K562 (cell line): Measurements from ENCODE around the gene TCAF1. TPM values are rescaled to one million over a fixed set of nuclear protein-coding genes. Genes with fewer than 3 reads are reported as not detected.
A peak's percentile ranks its signal among the peaks of the same experiment; 100 is the strongest.

Experiments used
- ATAC-seq: fragments of 200-7000 bp; cut with Tn5 transposase; 3 replicates; pipeline ENCODE4 v1.9.1; 2020; ENCODE audit warnings: moderate library complexity
- BruUV-seq: library from RNA; stranded (reverse); fragments of 400-500 nt; replicated peaks from 2 replicates; lab custom pipeline; 2021; lab: Mats Ljungman, UMichigan
- CTCF ChIA-PET: fragments of 300-600 bp; formaldehyde crosslinking; extraction: SDS; loops from one replicate; lab custom pipeline; 2021; ENCODE audit warnings: low intra/inter-chr PET ratio; lab: Yijun Ruan, JAX
- POLR2A ChIA-PET: fragments of 300-600, 350-650 bp; sonication (Branson Sonifier 250); formaldehyde crosslinking; extraction: SDS; loops from one replicate; lab custom pipeline; 2021; ENCODE audit warnings: antibody characterized with exemption, inconsistent platforms; lab: Yijun Ruan, JAX
- DNase-seq, 4 experiments: peaks; one replicate each; pipeline versions ENCODE4 v3.0.0 to v3.0.0-alpha.2; 2011 to 2018; ENCODE audit warnings: low spot score in 3 of 4, mixed read lengths in 3 of 4; ENCODE audit errors: extremely low read depth in 1 of 4
- FAIRE-seq: peaks from 2 replicates; lab custom pipeline; 2011; peaks lifted over from hg19 to GRCh38; lab: Jason Lieb, UNC
- H2AFZ ChIP-seq: 2 replicates; pipeline ENCODE4 v1.6.0; 2011; ENCODE audit warnings: low read depth, low read length, control low read depth, inconsistent platforms
- H3K27ac ChIP-seq: fragments of 200-600 bp; 3 replicates; pipeline ENCODE4 v1.8.0; 2011; ENCODE audit warnings: low read depth, mild to moderate bottlenecking, control low read depth, inconsistent platforms, low read length, moderate library complexity, mixed read lengths; ENCODE audit errors: extremely low read depth
- H3K27me3 ChIP-seq, 2 experiments: fragments of 300-600 bp in 1 of 2; 2 replicates in 1 of 2; 3 replicates in 1 of 2; pipeline versions ENCODE4 v1.6.0 to v1.8.0; 2011; ENCODE audit warnings: inconsistent platforms in 2 of 2, low read length in 2 of 2, mild to moderate bottlenecking in 1 of 2, mixed read lengths in 1 of 2, moderate library complexity in 1 of 2; ENCODE audit not compliant: control insufficient read depth in 2 of 2, insufficient read depth in 2 of 2
- H3K36me3 ChIP-seq: fragments of 300-600 bp; 3 replicates; pipeline ENCODE4 v1.8.0; 2011; ENCODE audit warnings: mild to moderate bottlenecking, low read length, inconsistent platforms; ENCODE audit not compliant: control insufficient read depth, insufficient read depth
- H3K4me1 ChIP-seq, 2 experiments: fragments of 200-600 bp in 1 of 2; replicated peaks in 1 of 2; 2 replicates in 1 of 2; 3 replicates in 1 of 2; pipeline versions ENCODE4 v1.5.1 to v1.8.0; 2011; ENCODE audit warnings: inconsistent platforms in 2 of 2, low read length in 2 of 2, mild to moderate bottlenecking in 1 of 2, mixed read lengths in 1 of 2, moderate library complexity in 1 of 2; ENCODE audit not compliant: control insufficient read depth in 2 of 2, insufficient read depth in 2 of 2
- H3K4me2 ChIP-seq: 2 replicates; pipeline ENCODE4 v1.6.1; 2011; ENCODE audit warnings: low read length, control low read depth, inconsistent platforms, mixed read lengths; ENCODE audit not compliant: insufficient read depth
- H3K4me3 ChIP-seq: fragments of 200-600 bp; sonication (generic), shearing (Covaris generic); 2 replicates; pipeline ENCODE4 v1.5.1; 2016; ENCODE audit warnings: control low read depth, inconsistent platforms
- H3K79me2 ChIP-seq: fragments of 200-600 bp; 3 replicates; pipeline ENCODE4 v1.8.0; 2011; ENCODE audit warnings: low read length, inconsistent platforms; ENCODE audit not compliant: control insufficient read depth, insufficient read depth
- H3K9ac ChIP-seq, 2 experiments: 2 replicates each; pipeline versions ENCODE4 v1.6.0 to v1.6.1; 2011; ENCODE audit warnings: low read depth in 2 of 2, low read length in 2 of 2, control low read depth in 1 of 2, inconsistent platforms in 1 of 2, mild to moderate bottlenecking in 1 of 2, mixed read lengths in 1 of 2; ENCODE audit not compliant: insufficient read depth in 1 of 2
- H3K9me1 ChIP-seq: one replicate; pipeline ENCODE4 v1.6.0; 2011; ENCODE audit warnings: inconsistent platforms, mild to moderate bottlenecking, low read length, moderate library complexity; ENCODE audit not compliant: control insufficient read depth, insufficient read depth
- H3K9me3 ChIP-seq: replicated peaks from 2 replicates; pipeline ENCODE4 v1.5.1; 2011; ENCODE audit warnings: low read depth, low read length, inconsistent platforms; ENCODE audit not compliant: control insufficient read depth, insufficient read depth
- H4K20me1 ChIP-seq: replicated peaks from 2 replicates; pipeline ENCODE4 v1.6.1; 2011; ENCODE audit warnings: low read length, inconsistent platforms, mixed read lengths; ENCODE audit not compliant: control insufficient read depth, insufficient read depth
- ARHGAP35 ChIP-seq: fragments of 450-650 bp; IDR thresholded peaks from 2 replicates; pipeline ENCODE4 v1.6.1; 2018; ENCODE audit not compliant: partially characterized antibody
- BRF1 ChIP-seq: IDR thresholded peaks from 3 replicates; pipeline ENCODE4 v1.6.1; 2011; ENCODE audit warnings: borderline replicate concordance, mild to moderate bottlenecking; ENCODE audit not compliant: insufficient read length; ENCODE audit errors: extremely low read depth
- CEBPB ChIP-seq: fragments of 450-650 bp; IDR thresholded peaks from 2 replicates; pipeline ENCODE4 v1.6.1; 2016; ENCODE audit warnings: missing genetic modification characterization, missing compliant biosample characterization
- CEBPG ChIP-seq, 3 experiments: fragments of 200-800 bp in 1 of 3; sonication (Bioruptor generic) in 1 of 3; sonication (generic) in 1 of 3; formaldehyde crosslinking in 1 of 3; IDR thresholded peaks in 2 of 3; conservative IDR thresholded peaks in 1 of 3; 2 replicates each; pipeline versions ENCODE4 v1.6.1 to v1.8.0; 2016 to 2022; ENCODE audit warnings: missing compliant biosample characterization in 2 of 3, missing genetic modification characterization in 2 of 3, mild to moderate bottlenecking in 1 of 3, missing genetic modification reagents in 1 of 3
- FOXA3 ChIP-seq, 2 experiments: fragments of 450-650 bp in 1 of 2; sonication (generic) in 1 of 2; formaldehyde crosslinking; IDR thresholded peaks in 1 of 2; conservative IDR thresholded peaks in 1 of 2; 2 replicates each; pipeline versions ENCODE4 v1.4.0 to v1.8.0; 2020 to 2022; ENCODE audit warnings: mild to moderate bottlenecking in 2 of 2, missing genetic modification reagents in 1 of 2
- PHF20 ChIP-seq: fragments of 450-650 bp; IDR thresholded peaks from 2 replicates; pipeline ENCODE4 v1.6.1; 2018; ENCODE audit not compliant: partially characterized antibody
- PURB ChIP-seq: sonication (generic); formaldehyde crosslinking; IDR thresholded peaks from 2 replicates; pipeline ENCODE4 v1.9.0; 2021; ENCODE audit warnings: low read depth, mild to moderate bottlenecking, missing genetic modification reagents
- RBM39 ChIP-seq: fragments of 200-400 bp; formaldehyde crosslinking; optimal IDR thresholded peaks from 2 replicates; pipeline ENCODE3; 2018; ENCODE audit warnings: low read depth, low read length
- SMC3 ChIP-seq: conservative IDR thresholded peaks from 2 replicates; pipeline ENCODE4 v1.6.1; 2011; ENCODE audit warnings: low read depth, low read length, improper control_type of control experiment; ENCODE audit not compliant: insufficient read depth
- TRIM25 ChIP-seq: fragments of 450-650 bp; IDR thresholded peaks from 2 replicates; pipeline ENCODE4 v1.7.0; 2016; ENCODE audit warnings: borderline replicate concordance
- TSHZ1 ChIP-seq: fragments of 250-450 bp; sonication (Bioruptor Pico); IDR thresholded peaks from 2 replicates; pipeline ENCODE4 v1.4.0; 2020; ENCODE audit warnings: mild to moderate bottlenecking, moderate library complexity
- ZBTB17 ChIP-seq: fragments of 450-650 bp; formaldehyde crosslinking; IDR thresholded peaks from 2 replicates; pipeline ENCODE4 v1.4.0; 2020; ENCODE audit warnings: mild to moderate bottlenecking
- ZNF436 ChIP-seq: fragments of 250-450, 450-650 bp; sonication (Bioruptor Pico); formaldehyde crosslinking; IDR thresholded peaks from 2 replicates; pipeline ENCODE4 v1.7.0; 2020; ENCODE audit warnings: mild to moderate bottlenecking
- ZNF551 ChIP-seq: fragments of 250-450 bp; sonication (Bioruptor Pico); IDR thresholded peaks from 2 replicates; pipeline ENCODE4 v1.5.0; 2021; ENCODE audit warnings: mild to moderate bottlenecking, moderate library complexity
- ZNF586 ChIP-seq: fragments of 450-650 bp; formaldehyde crosslinking; conservative IDR thresholded peaks from 2 replicates; pipeline ENCODE4 v1.4.0; 2020; ENCODE audit warnings: mild to moderate bottlenecking, moderate library complexity
- WGBS: fragments of 100-300 bp; shearing (Covaris generic); methylation state at CpG from one replicate; pipeline ENCODE4 v1.1.6; 2016; ENCODE audit warnings: low coverage, mixed read lengths; ENCODE audit not compliant: insufficient coverage; ENCODE audit errors: missing lambda C conversion rate; 5-methylcytosine and 5-hydroxymethylcytosine counted together
- in situ Hi-C: fragments of 300-500 bp; cut with MboI; formaldehyde crosslinking; loops from 4 replicates; pipeline ENCODE4 v1.15.0; 2018; ENCODE audit warnings: inconsistent platforms, mixed read lengths
- intact Hi-C: fragments of 100-400 bp; cut with micrococcal nuclease; formaldehyde crosslinking; loops from 2 replicates; pipeline ENCODE4 v1.14.2; 2022
- polyA plus RNA-seq, 8 experiments: library from polyadenylated mRNA; depleted of rRNA in 4 of 8; stranded (reverse) in 5 of 8; unstranded in 3 of 8; fragments of >200 nt; fragmentation: Nextera tagmentation in 2 of 8; fragmentation: Illumina TruSeq in 1 of 8; extraction: Ambion mirVana in 2 of 8; extraction: Trizol in 1 of 8; gene quantifications; 2 replicates each; pipeline versions ENCODE4 v1.2.1 to v1.2.3, GENCODE V29; 2011 to 2014; ENCODE audit warnings: inconsistent platforms in 1 of 8, missing spikeins in 1 of 8
- total RNA-seq, 7 experiments: library from RNA; depleted of rRNA in 6 of 7; stranded (reverse); fragments of >200 nt in 6 of 7; fragmentation: Illumina TruSeq in 2 of 7; extraction: Trizol in 2 of 7; gene quantifications; 2 replicates each; pipeline versions ENCODE4 v1.2.1 to v1.2.3, GENCODE V29; 2011 to 2021; ENCODE audit warnings: low replicate concordance in 1 of 7

Gene TCAF1
- total and polyA plus RNA-seq, 9 of the 15 experiments (the other 6 are each of a cell fraction or from before 2014, with no cell fraction given), result 6.2 to 52.2 (median 24.4) TPM

- Histone ChIP-seq H3K79me2 (no peaks in the 10 kb centered on the region), H3K4me2 (no peak overlapping the region), H3K9me3 (0 out of 2 replicates have a peak, but pooled peaks cover 4% of the 10 kb centered on the region), H3K4me3 (no peak overlapping the region), H3K9me1 (no peaks in the 10 kb centered on the region), H4K20me1 (no peaks in the 10 kb centered on the region), H3K27me3 (no peaks in the 10 kb centered on the region), H3K9ac (no peak overlapping the region), H3K4me1 (peaks cover 0 to 4% of the 10 kb centered on the region in 2 experiments; a peak in 1 of 5 replicates), H2AFZ (0 out of 2 replicates have a peak overlapping the region, but pooled peaks have one; percentile 13), H3K27ac (no peak overlapping the region), H3K36me3 (no peaks in the 10 kb centered on the region)
- intact Hi-C loops (no loop called here), in situ Hi-C loops (no loop called here)
- ATAC-seq (peak; percentile 47; the same call in 2 of the 3 replicates), FAIRE-seq (no peak), DNase-seq (no peak)
- ChIA-PET CTCF (no interaction called here), POLR2A (interaction anchor here (0.6 kb wide), 1 partner anchor 694 kb away, joined by 3 read pairs; no protein-coding TSS in a partner anchor)
- WGBS, result 3% methylated on average over 4 of the region's 4 CpGs
- BruUV-seq, result no TSS peak
- TF ChIP-seq TRIM25 (no peak), PHF20 (no peak), ZNF436 (CRISPR knock-in tag) (no peak), ZBTB17 (no peak), ZNF551 (CRISPR knock-in tag) (no peak), CEBPB (tag) (peak; percentile 17; the same call in 1 of the 2 replicates), PURB (CRISPR knock-in tag) (no peak), CEBPG (CRISPR knock-in tag; IDR thresholded peaks at IDR 0.05) (no peak), CEBPG (tag; conservative IDR thresholded peaks at IDR 0.05 in 1 of 2, IDR thresholded peaks at IDR 0.05 in 1 of 2) (peak in 1 of 2 experiments; percentile 79; a peak in 2 of 4 replicates), ARHGAP35 (no peak), SMC3 (no peak), FOXA3 (CRISPR knock-in tag; conservative IDR thresholded peaks at IDR 0.05 in 1 of 2, IDR thresholded peaks at IDR 0.05 in 1 of 2) (no peak), TSHZ1 (CRISPR knock-in tag) (no peak), RBM39 (no peak), BRF1 (no peak), ZNF586 (CRISPR knock-in tag) (no peak)
Observed at GRCh38 chr7:143936087-143937009, 34.4 kb upstream of the TCAF1 start.
